DOHH2 (cell line): ENCODE results near the gene ADIPOR2.
A peak's percentile ranks its signal among the peaks of the same experiment; 100 is the strongest.
"Not testable (repeated sequence)": the region's sequence is repeated elsewhere in the genome, so short reads cannot be mapped to it uniquely, and the experiment has no call there.

Experiments used
- H3F3A ChIP-seq: fragments of 200-600 bp; sonication (generic), shearing (Covaris generic); 2 replicates; pipeline ENCODE4 v1.6.0; 2016; ENCODE audit warnings: antibody characterized with exemption, mild to moderate bottlenecking; ENCODE audit not compliant: control insufficient read depth, insufficient read depth
- H3K27ac ChIP-seq: fragments of 200-600 bp; sonication (generic); 2 replicates; pipeline ENCODE4 v1.5.1; 2014; ENCODE audit warnings: low read depth, mild to moderate bottlenecking, low read length, moderate library complexity
- H3K27me3 ChIP-seq: fragments of 200-600 bp; sonication (generic); 2 replicates; pipeline ENCODE4 v1.6.1; 2014; ENCODE audit warnings: mild to moderate bottlenecking, low read length, mixed read lengths; ENCODE audit not compliant: control insufficient read depth
- H3K36me3 ChIP-seq: fragments of 200-600 bp; sonication (generic); 2 replicates; pipeline ENCODE4 v1.6.1; 2014; ENCODE audit warnings: mild to moderate bottlenecking, low read length, moderate library complexity, mixed read lengths; ENCODE audit not compliant: control insufficient read depth
- H3K4me1 ChIP-seq: fragments of 200-600 bp; sonication (generic); 2 replicates; pipeline ENCODE4 v1.6.1; 2014; ENCODE audit warnings: mild to moderate bottlenecking, low read length, mixed read lengths; ENCODE audit not compliant: control insufficient read depth
- H3K4me2 ChIP-seq: fragments of 200-600 bp; sonication (generic); 2 replicates; pipeline ENCODE4 v1.6.0; 2014; ENCODE audit warnings: mild to moderate bottlenecking, low read length, moderate library complexity
- H3K4me3 ChIP-seq: fragments of 200-600 bp; sonication (generic); 2 replicates; pipeline ENCODE4 v1.5.1; 2014; ENCODE audit warnings: mild to moderate bottlenecking, low read length, mixed read lengths
- H3K79me2 ChIP-seq: fragments of 200-600 bp; sonication (generic); 2 replicates; pipeline ENCODE4 v1.6.1; 2014; ENCODE audit warnings: mild to moderate bottlenecking, low read length, mixed read lengths; ENCODE audit not compliant: control insufficient read depth
- H3K9me2 ChIP-seq: fragments of 200-600 bp; sonication (generic); replicated peaks from 2 replicates; pipeline ENCODE4 v1.6.1; 2014; ENCODE audit warnings: mild to moderate bottlenecking, low read length, mixed read lengths; ENCODE audit not compliant: control insufficient read depth
- H3K9me3 ChIP-seq: fragments of 200-600 bp; sonication (generic); 2 replicates; pipeline ENCODE4 v1.6.1; 2014; ENCODE audit warnings: antibody characterized with exemption, low read length, mixed read lengths; ENCODE audit not compliant: control insufficient read depth, insufficient read depth
- H4K20me1 ChIP-seq: fragments of 200-600 bp; sonication (generic); 2 replicates; pipeline ENCODE4 v1.6.0; 2014; ENCODE audit warnings: low read depth, mild to moderate bottlenecking, antibody characterized with exemption, low read length, moderate library complexity; ENCODE audit not compliant: control insufficient read depth, insufficient read depth
- CTCF ChIP-seq: fragments of 200-600 bp; sonication (generic); IDR thresholded peaks from one replicate; pipeline ENCODE4 v1.5.1; 2014; ENCODE audit warnings: antibody characterized with exemption, mild to moderate bottlenecking, low read depth, low read length; ENCODE audit not compliant: poor library complexity, severe bottlenecking
- EZH2phosphoT487 ChIP-seq: fragments of 200-600 bp; sonication (generic); IDR thresholded peaks from 2 replicates; pipeline ENCODE4 v1.6.1; 2017; ENCODE audit warnings: borderline replicate concordance, mild to moderate bottlenecking, antibody characterized with exemption, low read length, moderate library complexity, mixed read lengths

Gene ADIPOR2

GRCh38 chr12:1712852-1713251 lies 22.0 kb downstream of the ADIPOR2 start:
- H3K27me3 ChIP-seq, H3F3A ChIP-seq, H3K9me3 ChIP-seq, H3K4me3 ChIP-seq, H3K27ac ChIP-seq, H4K20me1 ChIP-seq, H3K9me2 ChIP-seq, H3K4me2 ChIP-seq: not testable (repeated sequence)
- Histone ChIP-seq H3K36me3 (peaks cover 21% of the 10 kb centered on the region), H3K4me1 (peaks cover 14% of the 10 kb centered on the region), H3K79me2 (peaks cover 100% of the 10 kb centered on the region)

- H4K20me1 ChIP-seq, H3K9me3 ChIP-seq, H3K9me2 ChIP-seq, H3K4me3 ChIP-seq, H3K4me2 ChIP-seq, H3F3A ChIP-seq, H3K27ac ChIP-seq, H3K27me3 ChIP-seq: not testable (repeated sequence)
- Histone ChIP-seq H3K79me2 (peaks cover 100% of the 10 kb centered on the region), H3K36me3 (peaks cover 21% of the 10 kb centered on the region), H3K4me1 (peaks cover 14% of the 10 kb centered on the region)
Observed at GRCh38 chr12:1713783-1714348, 23.0 kb downstream of the ADIPOR2 start.

GRCh38 chr12:1715459-1715858 lies 24.6 kb downstream of the ADIPOR2 start:
- Histone ChIP-seq H3K4me1 (peaks cover 14% of the 10 kb centered on the region), H3K36me3 (peaks cover 21% of the 10 kb centered on the region), H3K79me2 (peaks cover 99% of the 10 kb centered on the region)
- not testable (repeated sequence) for H3K9me3 ChIP-seq, H3K9me2 ChIP-seq, H3K27ac ChIP-seq, H4K20me1 ChIP-seq, H3K4me3 ChIP-seq, H3F3A ChIP-seq, H3K27me3 ChIP-seq, H3K4me2 ChIP-seq

DNA sequence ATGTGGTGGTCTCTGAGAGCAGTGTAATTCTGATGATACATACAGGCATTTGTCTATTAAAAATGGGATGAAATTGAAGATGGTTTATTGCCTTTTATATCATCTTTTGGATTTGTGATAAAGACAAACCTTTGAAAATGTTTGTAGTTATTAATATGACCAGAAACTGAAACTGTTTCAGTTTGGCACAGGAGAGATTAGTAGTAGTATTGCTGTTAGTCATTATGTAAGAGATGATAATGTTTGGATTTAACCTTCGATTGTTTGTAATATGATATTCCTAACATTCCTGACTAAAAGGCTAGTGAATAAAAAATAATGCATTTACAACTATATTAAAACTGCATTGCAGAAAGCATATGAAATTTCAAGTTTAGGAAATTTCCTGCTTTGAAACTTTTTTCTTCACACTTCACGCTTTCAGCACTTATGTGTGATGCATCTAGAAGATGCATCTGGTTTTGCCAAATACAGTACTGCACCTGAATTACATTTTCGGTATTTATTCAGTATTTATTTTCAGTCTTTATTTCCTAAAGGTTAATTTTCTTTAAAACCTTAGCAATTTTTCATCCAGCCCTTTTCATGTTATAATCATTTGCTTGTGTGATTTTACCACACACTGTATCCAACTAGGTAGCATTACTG lies 25.5 kb downstream of the ADIPOR2 start:
- no peak overlapping the region for H3K4me3 ChIP-seq
- no peaks in the 10 kb centered on the region for H3K9me2 ChIP-seq
- H3K4me1 ChIP-seq = peaks cover 14% of the 10 kb centered on the region
- H3K4me2 ChIP-seq = 0 out of 2 replicates have a peak overlapping the region, but pooled peaks have one; percentile 9
- H3F3A ChIP-seq = peaks cover 4% of the 10 kb centered on the region; the same call in 1 of the 2 replicates
- H3K36me3 ChIP-seq = peaks cover 21% of the 10 kb centered on the region
- no peaks in the 10 kb centered on the region for H3K9me3 ChIP-seq
- no peaks in the 10 kb centered on the region for H3K27me3 ChIP-seq
- H4K20me1 ChIP-seq = peaks cover 8% of the 10 kb centered on the region
- TF ChIP-seq EZH2phosphoT487 (no peak), CTCF (no peak)
- peaks cover 97% of the 10 kb centered on the region for H3K79me2 ChIP-seq
- no peak overlapping the region for H3K27ac ChIP-seq

GRCh38 chr12:1716911-1717310 lies 26.0 kb downstream of the ADIPOR2 start:
- peaks cover 97% of the 10 kb centered on the region for H3K79me2 ChIP-seq
- peaks cover 4% of the 10 kb centered on the region; the same call in 1 of the 2 replicates for H3F3A ChIP-seq
- H3K27me3 ChIP-seq = no peaks in the 10 kb centered on the region
- H4K20me1 ChIP-seq = peaks cover 8% of the 10 kb centered on the region
- H3K4me3 ChIP-seq = no peak overlapping the region
- H3K36me3 ChIP-seq = peaks cover 21% of the 10 kb centered on the region
- no peaks in the 10 kb centered on the region for H3K9me2 ChIP-seq
- H3K4me1 ChIP-seq = peaks cover 14% of the 10 kb centered on the region
- H3K4me2 ChIP-seq = no peak overlapping the region
- no peak overlapping the region for H3K27ac ChIP-seq
- no peaks in the 10 kb centered on the region for H3K9me3 ChIP-seq
- no peak for TF ChIP-seq CTCF
- no peak for TF ChIP-seq EZH2phosphoT487
